ENCODE data around the gene CDK6.
"Not testable (repeated sequence)": the region's sequence is repeated elsewhere in the genome, so short reads cannot be mapped to it uniquely, and the experiment has no call there.

Gene CDK6

GRCh38 chr7:92608380-92609322 lies 227.7 kb downstream of the CDK6 start:
- Histone ChIP-seq H3K4me1 (ENCODE audit: insufficient read depth, poor library complexity, severe bottlenecking) (no peaks in the 10 kb centered on the region), H3K27me3 (ENCODE audit: insufficient read depth, poor library complexity, severe bottlenecking) (no peaks in the 10 kb centered on the region), H3K27ac (ENCODE audit: poor library complexity, severe bottlenecking) (no peak overlapping the region), H3K4me3 (ENCODE audit: severe bottlenecking) (no peak overlapping the region), H3K9me3 (ENCODE audit: severe bottlenecking) (no peaks in the 10 kb centered on the region), H3K36me3 (ENCODE audit: low read depth) (peaks cover 24% of the 10 kb centered on the region)
- no peak for DNase-seq (ENCODE audit: low spot score)
- no peak for ATAC-seq (ENCODE audit: low read depth)
- no peak for TF ChIP-seq CTCF (IDR thresholded peaks at IDR 0.05; ENCODE audit: poor library complexity, severe bottlenecking)

- no peak for DNase-seq (ENCODE audit: low spot score)
- Histone ChIP-seq H3K27me3 (ENCODE audit: insufficient read depth, poor library complexity, severe bottlenecking) (no peaks in the 10 kb centered on the region), H3K4me3 (ENCODE audit: severe bottlenecking) (no peak overlapping the region), H3K4me1 (ENCODE audit: insufficient read depth, poor library complexity, severe bottlenecking) (no peaks in the 10 kb centered on the region), H3K36me3 (ENCODE audit: low read depth) (peaks cover 23% of the 10 kb centered on the region), H3K9me3 (ENCODE audit: severe bottlenecking) (no peaks in the 10 kb centered on the region), H3K27ac (ENCODE audit: poor library complexity, severe bottlenecking) (no peak overlapping the region)
- no peak for ATAC-seq (ENCODE audit: low read depth)
- TF ChIP-seq CTCF (IDR thresholded peaks at IDR 0.05; ENCODE audit: poor library complexity, severe bottlenecking) = no peak
These were observed 229.4 kb downstream of the CDK6 start for GRCh38 chr7:92606985-92607384.

DNA sequence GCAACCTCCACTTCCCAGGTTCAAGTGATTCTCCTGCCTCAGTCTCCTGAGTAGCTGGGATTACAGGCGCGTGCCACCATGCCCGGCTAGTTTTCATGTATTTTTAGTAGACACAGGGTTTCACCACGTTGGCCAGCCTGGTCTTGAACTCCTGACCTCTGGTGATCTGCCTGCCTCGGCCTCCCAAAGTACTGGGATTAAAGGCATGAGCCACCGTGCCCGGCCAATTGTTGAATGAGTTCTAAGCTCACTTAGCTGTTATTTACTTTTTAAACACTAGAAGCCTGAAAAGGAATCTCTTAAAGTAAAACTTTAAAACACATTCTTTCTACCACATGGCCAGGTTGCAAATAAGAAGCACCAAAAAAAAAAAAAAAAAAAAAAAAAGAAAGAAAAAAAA lies 231.9 kb downstream of the CDK6 start:
- not testable (repeated sequence) for H3K36me3 ChIP-seq (ENCODE audit: low read depth); H3K9me3 ChIP-seq (ENCODE audit: severe bottlenecking); DNase-seq (ENCODE audit: low spot score); ATAC-seq (ENCODE audit: low read depth); H3K4me3 ChIP-seq (ENCODE audit: severe bottlenecking); H3K27me3 ChIP-seq (ENCODE audit: insufficient read depth, poor library complexity, severe bottlenecking); H3K27ac ChIP-seq (ENCODE audit: poor library complexity, severe bottlenecking); H3K4me1 ChIP-seq (ENCODE audit: insufficient read depth, poor library complexity, severe bottlenecking)

DNA sequence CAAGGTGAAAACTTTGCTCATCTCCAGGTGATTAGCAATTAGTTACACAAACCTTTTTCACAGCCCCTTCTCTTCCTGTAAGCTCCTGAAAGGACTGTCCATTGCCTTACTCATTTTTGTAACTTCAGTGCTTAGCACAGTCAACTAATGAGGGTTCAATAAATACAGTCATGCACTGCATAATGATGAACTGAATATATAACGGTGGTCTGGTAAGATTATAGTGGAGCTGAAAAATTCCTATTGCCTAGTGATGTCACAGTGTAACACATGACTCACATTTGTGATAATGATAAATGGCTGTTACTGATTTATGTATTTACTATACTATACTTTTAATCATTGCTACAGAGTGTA lies 233.3 kb downstream of the CDK6 start:
- Histone ChIP-seq H3K36me3 (ENCODE audit: low read depth) (peaks cover 7% of the 10 kb centered on the region), H3K4me3 (ENCODE audit: severe bottlenecking) (no peak overlapping the region), H3K4me1 (ENCODE audit: insufficient read depth, poor library complexity, severe bottlenecking) (no peaks in the 10 kb centered on the region), H3K27me3 (ENCODE audit: insufficient read depth, poor library complexity, severe bottlenecking) (no peaks in the 10 kb centered on the region), H3K9me3 (ENCODE audit: severe bottlenecking) (no peaks in the 10 kb centered on the region), H3K27ac (ENCODE audit: poor library complexity, severe bottlenecking) (no peak overlapping the region)
- DNase-seq (ENCODE audit: low spot score) (no peak), ATAC-seq (ENCODE audit: low read depth) (no peak)
- TF ChIP-seq CTCF (IDR thresholded peaks at IDR 0.05; ENCODE audit: poor library complexity, severe bottlenecking) = no peak

DNA sequence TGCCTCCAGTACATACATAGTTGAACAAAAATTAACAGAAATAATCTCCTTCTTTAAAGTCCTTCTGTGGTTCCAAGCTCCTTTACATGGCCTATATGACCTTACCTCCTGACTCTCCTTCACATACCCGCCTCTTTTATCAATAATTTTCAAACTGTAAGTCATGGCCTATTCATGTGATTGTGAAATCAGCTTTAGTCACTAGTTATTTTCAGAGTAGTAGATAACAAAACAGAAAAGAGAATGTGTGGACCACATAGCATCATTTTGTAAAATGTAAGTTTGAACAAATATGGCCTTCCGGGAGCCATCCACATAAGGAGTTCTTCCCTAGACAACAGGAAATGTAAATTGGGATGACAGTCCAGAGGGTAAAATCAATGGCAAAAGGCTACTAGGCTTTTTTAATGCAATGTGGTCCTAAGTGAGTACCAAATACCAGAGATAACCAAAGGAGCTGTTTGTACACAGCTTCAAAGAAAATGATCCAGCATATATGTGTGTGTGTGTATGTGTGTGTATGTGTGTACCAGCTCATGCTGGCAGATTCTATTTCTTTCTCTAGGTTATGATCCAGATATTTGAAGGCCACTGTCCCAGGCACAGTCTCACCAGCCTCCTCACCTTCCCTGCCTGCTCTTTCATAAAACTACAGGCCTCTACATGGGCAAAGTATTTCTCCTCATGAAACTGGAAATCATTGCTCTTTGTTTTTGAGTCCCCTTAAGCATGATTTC lies 233.9 kb downstream of the CDK6 start:
- ATAC-seq (ENCODE audit: low read depth) (peak; percentile 56; the same call in 2 of the 3 replicates), DNase-seq (ENCODE audit: low spot score) (no peak)
- no peaks in the 10 kb centered on the region for H3K27me3 ChIP-seq (ENCODE audit: insufficient read depth, poor library complexity, severe bottlenecking)
- no peaks in the 10 kb centered on the region for H3K9me3 ChIP-seq (ENCODE audit: severe bottlenecking)
- TF ChIP-seq CTCF (IDR thresholded peaks at IDR 0.05; ENCODE audit: poor library complexity, severe bottlenecking) = no peak
- H3K4me1 ChIP-seq (ENCODE audit: insufficient read depth, poor library complexity, severe bottlenecking) = no peaks in the 10 kb centered on the region
- H3K36me3 ChIP-seq (ENCODE audit: low read depth) = peaks cover 4% of the 10 kb centered on the region; the same call in 1 of the 2 replicates
- H3K4me3 ChIP-seq (ENCODE audit: severe bottlenecking) = no peak overlapping the region
- H3K27ac ChIP-seq (ENCODE audit: poor library complexity, severe bottlenecking) = no peak overlapping the region
